CD4-positive, alpha-beta T cell treated with Interleukin-17A for 1 hour (primary cell): Measurements from ENCODE around the gene ECT2L.

Experiments
- DNase-seq: peaks from one replicate; pipeline ENCODE4 v3.0.0-alpha.2; 2020

ECT2L gene, protein sequence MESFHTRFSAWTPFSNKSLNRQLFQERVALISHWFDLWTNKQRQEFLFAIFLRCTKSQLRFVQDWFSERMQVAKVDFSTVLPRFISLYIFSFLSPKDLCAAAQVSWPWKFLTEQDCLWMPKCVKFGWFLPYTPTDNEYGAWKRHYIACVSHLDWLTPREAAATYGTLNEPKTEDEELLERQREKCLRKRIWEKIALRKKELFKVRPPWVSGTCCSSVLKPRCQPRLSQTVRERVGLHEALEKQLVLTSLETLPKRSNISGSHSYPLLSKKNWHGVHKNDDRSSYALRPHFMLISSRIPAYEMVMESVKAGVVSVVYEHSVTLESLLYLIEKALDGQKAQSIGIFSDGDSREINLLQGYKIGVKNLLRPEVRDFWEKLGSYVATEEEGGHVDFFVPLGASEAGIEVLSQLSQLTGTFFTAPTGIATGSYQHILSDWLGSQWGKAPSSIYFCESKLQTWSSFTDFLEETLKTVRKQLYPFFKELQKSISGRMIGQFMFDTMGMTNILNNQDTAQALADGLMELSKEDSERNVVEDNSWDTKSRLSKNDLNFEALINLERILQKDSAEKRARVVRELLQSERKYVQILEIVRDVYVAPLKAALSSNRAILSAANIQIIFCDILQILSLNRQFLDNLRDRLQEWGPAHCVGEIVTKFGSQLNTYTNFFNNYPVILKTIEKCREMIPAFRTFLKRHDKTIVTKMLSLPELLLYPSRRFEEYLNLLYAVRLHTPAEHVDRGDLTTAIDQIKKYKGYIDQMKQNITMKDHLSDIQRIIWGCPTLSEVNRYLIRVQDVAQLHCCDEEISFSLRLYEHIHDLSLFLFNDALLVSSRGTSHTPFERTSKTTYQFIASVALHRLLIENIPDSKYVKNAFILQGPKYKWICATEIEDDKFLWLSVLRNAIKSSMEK

DNA sequence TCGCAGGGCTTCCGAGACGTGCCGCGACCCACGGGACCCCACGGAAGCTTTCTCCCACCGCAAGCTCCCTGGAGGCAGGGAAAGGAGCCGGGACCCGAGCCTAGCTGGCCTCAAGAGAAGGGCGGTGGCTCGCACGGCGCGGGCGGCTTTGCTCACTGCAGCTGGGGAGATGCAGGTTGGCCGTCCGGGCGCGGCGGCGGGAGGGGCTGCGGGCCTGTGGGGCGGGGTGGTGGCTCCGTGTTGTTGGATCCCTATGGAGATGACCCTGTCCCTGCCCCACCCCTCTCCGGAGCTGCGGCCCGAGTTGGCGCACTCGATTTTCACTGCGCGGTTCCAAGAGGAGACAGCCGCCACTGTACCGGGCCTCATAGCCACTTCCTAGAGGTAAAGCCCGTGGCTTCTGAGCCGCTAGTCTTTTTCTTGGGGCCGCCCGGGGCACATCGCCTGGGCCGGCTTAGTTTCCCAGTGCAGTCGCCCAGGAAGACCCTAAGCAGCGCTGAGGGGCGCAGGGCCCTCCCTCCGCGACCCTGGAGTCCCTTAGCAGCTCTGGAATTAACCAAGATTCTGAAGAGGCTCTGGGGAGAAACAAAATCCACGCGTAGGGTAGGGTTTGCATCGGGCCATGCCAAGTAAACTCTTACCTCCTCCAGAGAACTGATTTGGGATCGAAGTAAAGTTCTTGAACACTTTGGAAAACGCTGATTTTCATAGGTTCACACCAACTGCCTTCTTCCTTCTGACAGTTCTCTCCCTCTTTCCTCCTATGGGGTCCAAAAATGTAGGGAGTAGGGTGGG, at the start of gene ECT2L:
Gene ECT2L (plus strand): TSS at position 279 of the 795 bp plus-strand sequence. CDS start 17,188 bp downstream, outside the sequence.
- DNase-seq, result no peak

DNA sequence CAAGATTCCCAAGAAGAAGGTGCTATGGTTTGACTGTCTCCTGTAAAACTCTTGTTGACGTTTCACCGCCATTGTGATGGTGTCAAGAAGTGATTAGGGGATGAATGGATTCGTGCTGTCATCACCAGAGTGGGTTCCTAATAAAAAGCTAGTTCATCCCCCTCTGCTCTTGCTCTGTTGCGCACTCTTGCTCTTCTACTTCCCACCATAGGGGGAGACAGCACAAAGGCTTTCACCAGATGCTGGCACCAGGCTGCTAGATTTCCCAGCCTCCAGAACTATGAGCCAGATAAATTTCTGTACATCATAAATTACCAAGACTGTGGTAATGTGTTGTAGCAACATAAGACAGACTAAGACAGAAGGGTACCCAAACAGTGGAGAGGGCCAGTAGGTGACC, 43.9 kb upstream of the ECT2L start:
- DNase-seq, result no peak

- no peak for DNase-seq
Observed at GRCh38 chr6:138757136-138757535, 38.8 kb upstream of the ECT2L start.

DNA sequence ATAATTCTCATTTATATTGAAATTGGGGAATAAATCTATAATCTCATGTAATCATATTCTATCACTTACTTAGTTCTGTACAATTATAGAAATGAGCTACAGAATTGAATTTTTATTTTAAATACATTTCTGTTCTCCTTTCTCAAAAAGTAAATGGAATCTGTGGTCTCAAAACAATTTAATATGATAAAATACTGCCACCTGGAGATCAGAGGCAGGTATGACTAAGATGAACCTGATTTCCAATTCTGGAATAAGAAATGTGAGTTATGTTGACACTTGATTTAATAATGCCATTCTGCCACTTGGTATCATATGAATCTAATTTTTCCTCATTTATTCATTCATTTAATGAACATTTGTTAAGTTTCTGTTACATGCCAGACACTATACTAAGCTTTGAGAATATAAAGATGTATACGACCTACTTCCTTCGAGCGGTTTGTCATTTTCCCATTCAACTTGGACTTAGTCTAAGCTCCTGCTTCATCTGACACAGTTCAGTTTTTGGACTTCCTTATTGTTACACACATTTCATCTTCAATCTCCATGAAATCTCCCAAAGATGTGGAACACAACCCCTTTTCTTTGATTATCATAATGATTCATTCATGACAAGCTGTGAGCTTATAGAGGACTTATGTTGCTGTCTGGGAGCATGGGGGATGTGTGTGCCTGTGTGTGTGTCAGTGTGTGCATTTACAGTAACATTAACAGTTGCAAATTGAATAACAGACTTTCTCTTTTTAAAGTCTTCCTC, 29.8 kb upstream of the ECT2L start:
- peak; percentile 51 for DNase-seq

- no peak for DNase-seq
Observed at GRCh38 chr6:138769102-138769676, 26.7 kb upstream of the ECT2L start.

DNA sequence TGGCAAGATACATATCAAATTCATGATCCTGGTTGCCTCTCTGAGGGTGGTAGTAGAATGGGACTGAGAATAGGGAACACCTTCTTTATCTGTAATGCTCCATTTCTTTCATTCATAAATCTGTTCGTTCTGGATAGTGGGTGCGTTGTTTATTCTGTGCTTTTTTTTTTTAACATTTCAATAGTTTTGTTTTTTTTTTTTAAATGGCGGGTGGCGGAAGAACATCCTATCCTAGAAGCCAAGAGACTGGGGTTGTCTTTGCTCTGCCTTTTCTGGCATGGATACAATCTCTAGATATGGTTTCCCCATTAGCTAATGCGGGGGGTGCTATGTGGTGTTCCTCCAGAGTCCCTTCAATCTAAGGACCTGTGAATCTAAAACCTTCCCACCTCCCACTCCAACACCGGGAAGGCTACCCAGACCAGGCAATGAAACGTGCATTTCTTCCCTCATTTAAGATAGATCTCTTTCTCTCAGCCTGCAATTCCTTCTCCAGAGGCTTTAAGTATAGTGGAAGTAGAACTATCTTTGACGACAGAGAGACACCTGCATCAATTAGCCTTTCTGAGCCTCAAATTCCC, 23.2 kb upstream of the ECT2L start:
- peak; percentile 1 for DNase-seq

DNA sequence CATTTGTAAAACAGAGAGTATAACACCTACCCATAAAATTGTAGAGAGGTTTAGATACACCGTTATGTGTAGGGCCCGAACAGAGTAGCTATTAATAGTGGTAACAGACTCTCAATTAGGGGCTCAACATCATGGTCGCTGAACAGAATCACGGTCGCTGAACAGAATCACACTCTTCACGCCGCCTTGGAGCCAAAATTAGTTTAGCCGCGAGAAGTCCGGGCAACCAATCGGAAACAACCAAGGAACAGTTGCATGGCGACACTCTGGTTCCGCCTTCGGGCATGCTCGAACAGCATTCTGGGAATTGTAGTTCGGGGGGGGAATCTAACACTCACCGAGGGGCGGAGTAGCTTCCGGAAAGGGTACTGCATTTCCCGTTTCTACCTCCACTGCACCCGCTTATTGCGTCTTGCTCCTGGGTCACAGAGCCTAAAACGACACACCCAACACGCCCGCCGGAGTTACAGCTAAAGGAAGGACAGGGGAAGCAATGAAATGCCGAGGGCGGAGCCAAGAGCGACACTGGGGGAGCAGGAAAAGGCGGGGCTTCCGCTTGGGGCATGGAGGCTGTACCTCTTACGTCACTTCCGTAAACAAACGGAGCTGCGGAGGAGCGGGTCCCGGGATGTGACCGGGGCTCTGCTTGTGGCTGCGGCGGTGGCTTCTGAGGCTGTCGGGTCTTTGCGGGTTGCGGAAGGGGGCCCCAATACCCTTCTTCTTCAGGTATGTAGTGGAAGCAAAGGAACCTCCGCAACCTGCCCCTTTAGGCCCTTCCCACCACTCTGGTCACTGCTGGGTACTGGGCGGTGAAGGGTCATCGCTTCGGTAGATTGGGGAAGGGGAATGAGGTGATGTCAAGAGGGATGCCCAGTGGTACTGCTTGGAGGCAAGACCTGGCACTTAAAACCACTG, 22.5 kb upstream of the ECT2L start, which contains the start of gene CCDC28A:
Gene CCDC28A (plus strand): TSS at position 593 of the 915 bp plus-strand sequence. CDS start 2,352 bp downstream, outside the sequence.
- peak; percentile 94 for DNase-seq

- no peak for DNase-seq
Observed at GRCh38 chr6:138774370-138774769, 21.5 kb upstream of the ECT2L start.

- DNase-seq, result no peak
Observed at GRCh38 chr6:138776659-138777058, 19.2 kb upstream of the ECT2L start.

DNA sequence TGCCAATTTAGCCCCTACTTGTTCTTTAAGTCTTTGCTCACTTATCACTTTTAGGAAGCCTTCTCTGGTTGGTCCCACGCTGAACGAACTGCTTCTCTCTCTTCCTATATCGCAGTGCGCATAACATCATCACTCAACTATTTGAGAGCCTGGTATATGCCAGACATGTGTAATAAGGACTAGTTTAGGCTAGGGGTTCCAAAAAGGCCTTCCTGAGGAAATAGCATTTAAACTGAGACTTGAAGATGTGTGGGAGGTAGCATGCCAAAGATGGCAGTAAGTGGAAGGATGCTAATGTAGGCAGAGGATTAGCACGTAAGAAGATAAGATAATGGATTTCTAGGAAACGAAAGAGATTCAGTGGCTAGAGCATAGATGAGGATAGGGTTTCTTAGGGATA, 17.6 kb upstream of the ECT2L start:
- no peak for DNase-seq

- DNase-seq, result no peak
Observed at GRCh38 chr6:138782243-138782642, 13.6 kb upstream of the ECT2L start.

GRCh38 chr6:138785079-138785478, 10.8 kb upstream of the ECT2L start:
- no peak for DNase-seq

- DNase-seq, result no peak
Observed at GRCh38 chr6:138785980-138786379, 9.9 kb upstream of the ECT2L start.

GRCh38 chr6:138787138-138787537, 8.7 kb upstream of the ECT2L start:
- no peak for DNase-seq

DNA sequence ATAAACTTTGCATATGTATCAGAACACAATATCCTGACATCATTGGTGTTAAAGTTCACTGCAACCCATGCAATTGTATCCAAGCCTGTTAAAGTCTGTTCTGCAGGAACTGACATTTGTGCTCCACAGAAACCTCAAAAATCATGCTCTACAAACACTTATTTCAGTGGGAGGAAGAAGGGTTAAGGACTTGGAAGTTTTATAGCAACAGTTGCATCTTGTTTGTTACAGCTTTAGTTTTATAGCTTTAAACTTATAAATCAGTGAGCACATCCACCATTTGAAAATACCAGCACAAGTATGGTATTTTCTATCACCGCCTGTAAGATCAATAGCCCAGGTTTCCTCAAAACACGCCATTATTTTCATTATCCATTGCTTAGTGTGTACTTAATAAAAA, 884 bp downstream of the ECT2L start:
- no peak for DNase-seq

- DNase-seq, result no peak
Observed at GRCh38 chr6:138797806-138798446, 2.0 kb downstream of the ECT2L start.

DNA sequence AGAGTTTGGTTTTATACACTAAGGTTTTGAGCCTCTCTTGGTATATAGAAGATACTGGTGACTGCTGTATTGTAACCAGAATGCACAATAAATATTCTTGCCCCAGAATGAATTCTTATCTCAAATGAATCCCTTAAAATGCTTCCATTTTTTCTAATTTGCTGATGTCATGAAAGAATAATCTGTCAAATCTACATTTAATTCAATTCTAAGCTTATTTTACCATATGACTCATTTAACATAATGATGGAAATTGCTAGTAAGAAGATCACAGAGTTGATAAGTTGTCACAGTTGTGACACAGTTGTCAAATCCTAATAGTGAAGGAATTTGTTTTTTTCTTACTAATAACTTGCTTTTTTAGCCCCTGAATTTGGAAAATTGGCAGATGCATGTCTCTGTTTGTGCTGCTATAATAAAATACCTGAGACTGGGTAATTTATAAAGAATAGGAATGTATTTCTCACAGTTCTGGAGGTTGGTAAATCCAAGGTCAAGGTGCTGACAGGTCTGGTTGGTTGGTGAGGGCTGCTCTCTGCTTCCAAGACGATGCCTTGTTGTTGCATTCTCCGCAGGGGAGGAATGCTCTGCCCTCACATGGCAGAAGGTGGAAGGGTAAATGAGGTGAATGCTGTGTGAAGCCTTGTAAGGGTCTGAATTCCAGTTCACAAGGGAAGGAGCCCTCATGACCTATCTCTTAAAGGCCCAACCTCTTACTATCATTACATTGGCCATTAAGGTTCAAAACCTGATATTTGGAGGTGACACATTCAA, 4.7 kb downstream of the ECT2L start:
- DNase-seq, result no peak

- DNase-seq, result no peak
Observed at GRCh38 chr6:138803331-138803730, 7.4 kb downstream of the ECT2L start.

- DNase-seq, result no peak
Observed at GRCh38 chr6:138803861-138804260, 8.0 kb downstream of the ECT2L start.
